ENCODE results near the gene CCDC3.

CCDC3 gene

DNA sequence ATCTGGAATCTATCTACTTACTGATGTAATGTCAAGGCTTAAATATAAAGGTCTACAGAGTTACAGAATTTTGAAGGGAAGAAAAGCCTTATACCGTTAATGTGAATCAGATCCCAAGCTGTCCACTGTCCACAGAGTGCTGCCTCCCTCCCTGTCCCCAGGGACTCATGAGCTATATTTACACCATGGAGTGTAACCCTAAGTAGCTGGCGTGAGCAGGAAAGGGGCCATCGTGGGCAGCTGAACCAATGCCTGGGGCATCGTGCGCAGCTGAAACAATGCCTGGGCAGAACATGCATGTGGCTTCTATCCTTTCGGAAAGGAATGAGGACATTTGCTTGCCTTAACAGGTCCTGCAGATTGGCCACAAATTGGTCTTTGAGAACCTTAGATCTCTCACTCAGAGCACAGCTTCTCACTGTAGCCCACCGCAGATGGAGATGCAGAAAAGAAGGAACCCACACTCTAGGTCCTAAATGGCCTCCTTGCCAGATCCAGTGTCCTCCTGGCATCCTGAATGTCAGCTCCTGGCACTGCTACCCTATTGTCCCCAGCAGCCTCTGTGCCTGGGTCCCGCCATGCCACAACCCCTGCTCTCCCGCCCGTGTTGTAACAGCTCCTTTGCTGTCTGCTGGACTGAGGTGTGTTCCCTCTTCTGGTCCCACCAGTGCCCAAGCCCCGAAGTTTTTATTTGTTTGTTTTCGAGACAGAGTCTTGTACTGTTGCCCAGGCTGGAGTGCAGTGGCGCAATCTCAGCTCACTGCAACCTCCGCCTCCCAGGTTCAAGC lies 30.3 kb downstream of the CCDC3 start:
- DNase-seq (ENCODE audit: low read depth in 1 of 2, low spot score in 1 of 2) = no peak
- TF ChIP-seq POLR2AphosphoS5 (IDR thresholded peaks at IDR 0.05; ENCODE audit: low read depth) = no peak
- TF ChIP-seq, protein P1, sequence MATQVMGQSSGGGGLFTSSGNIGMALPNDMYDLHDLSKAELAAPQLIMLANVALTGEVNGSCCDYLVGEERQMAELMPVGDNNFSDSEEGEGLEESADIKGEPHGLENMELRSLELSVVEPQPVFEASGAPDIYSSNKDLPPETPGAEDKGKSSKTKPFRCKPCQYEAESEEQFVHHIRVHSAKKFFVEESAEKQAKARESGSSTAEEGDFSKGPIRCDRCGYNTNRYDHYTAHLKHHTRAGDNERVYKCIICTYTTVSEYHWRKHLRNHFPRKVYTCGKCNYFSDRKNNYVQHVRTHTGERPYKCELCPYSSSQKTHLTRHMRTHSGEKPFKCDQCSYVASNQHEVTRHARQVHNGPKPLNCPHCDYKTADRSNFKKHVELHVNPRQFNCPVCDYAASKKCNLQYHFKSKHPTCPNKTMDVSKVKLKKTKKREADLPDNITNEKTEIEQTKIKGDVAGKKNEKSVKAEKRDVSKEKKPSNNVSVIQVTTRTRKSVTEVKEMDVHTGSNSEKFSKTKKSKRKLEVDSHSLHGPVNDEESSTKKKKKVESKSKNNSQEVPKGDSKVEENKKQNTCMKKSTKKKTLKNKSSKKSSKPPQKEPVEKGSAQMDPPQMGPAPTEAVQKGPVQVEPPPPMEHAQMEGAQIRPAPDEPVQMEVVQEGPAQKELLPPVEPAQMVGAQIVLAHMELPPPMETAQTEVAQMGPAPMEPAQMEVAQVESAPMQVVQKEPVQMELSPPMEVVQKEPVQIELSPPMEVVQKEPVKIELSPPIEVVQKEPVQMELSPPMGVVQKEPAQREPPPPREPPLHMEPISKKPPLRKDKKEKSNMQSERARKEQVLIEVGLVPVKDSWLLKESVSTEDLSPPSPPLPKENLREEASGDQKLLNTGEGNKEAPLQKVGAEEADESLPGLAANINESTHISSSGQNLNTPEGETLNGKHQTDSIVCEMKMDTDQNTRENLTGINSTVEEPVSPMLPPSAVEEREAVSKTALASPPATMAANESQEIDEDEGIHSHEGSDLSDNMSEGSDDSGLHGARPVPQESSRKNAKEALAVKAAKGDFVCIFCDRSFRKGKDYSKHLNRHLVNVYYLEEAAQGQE (IDR thresholded peaks at IDR 0.05; ENCODE audit: insufficient replicate concordance, low read depth) = no peak
- TF ChIP-seq GABPA (IDR thresholded peaks at IDR 0.05; ENCODE audit: low read depth) = no peak
- TF ChIP-seq SPI1 (IDR thresholded peaks at IDR 0.05; ENCODE audit: borderline replicate concordance, low read depth) = no peak
- TF ChIP-seq, protein P2, sequence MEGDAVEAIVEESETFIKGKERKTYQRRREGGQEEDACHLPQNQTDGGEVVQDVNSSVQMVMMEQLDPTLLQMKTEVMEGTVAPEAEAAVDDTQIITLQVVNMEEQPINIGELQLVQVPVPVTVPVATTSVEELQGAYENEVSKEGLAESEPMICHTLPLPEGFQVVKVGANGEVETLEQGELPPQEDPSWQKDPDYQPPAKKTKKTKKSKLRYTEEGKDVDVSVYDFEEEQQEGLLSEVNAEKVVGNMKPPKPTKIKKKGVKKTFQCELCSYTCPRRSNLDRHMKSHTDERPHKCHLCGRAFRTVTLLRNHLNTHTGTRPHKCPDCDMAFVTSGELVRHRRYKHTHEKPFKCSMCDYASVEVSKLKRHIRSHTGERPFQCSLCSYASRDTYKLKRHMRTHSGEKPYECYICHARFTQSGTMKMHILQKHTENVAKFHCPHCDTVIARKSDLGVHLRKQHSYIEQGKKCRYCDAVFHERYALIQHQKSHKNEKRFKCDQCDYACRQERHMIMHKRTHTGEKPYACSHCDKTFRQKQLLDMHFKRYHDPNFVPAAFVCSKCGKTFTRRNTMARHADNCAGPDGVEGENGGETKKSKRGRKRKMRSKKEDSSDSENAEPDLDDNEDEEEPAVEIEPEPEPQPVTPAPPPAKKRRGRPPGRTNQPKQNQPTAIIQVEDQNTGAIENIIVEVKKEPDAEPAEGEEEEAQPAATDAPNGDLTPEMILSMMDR (IDR thresholded peaks at IDR 0.05; ENCODE audit: insufficient read depth, low read length) = no peak
- Histone ChIP-seq H3K27me3 (ENCODE audit: insufficient read depth, poor library complexity, severe bottlenecking) (no peaks in the 10 kb centered on the region), H3K27ac (replicated peaks) (no peak overlapping the region), H3K4me3 (replicated peaks; ENCODE audit: insufficient read depth, low read length) (no peak overlapping the region)

DNA sequence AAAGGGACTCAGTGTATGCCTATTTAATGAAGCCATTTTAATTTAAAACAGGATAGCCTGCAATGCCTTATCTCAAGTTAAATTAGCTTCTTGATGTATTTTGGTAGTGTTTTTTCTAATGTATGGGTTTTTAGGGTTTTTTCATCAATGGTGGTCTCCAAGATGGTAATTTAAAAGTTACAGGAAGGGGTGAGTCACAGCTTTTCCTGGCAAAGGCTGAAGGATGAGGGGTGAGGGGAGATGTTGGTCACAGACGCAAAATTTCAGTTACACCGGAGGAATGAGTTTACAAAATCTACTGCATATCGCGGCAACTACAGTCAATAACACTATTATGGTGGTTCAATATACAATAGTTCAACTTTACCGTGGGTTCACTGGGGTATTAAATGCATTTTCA lies 31.6 kb downstream of the CCDC3 start:
- no peak for DNase-seq (ENCODE audit: low read depth in 1 of 2, low spot score in 1 of 2)
- Histone ChIP-seq H3K4me3 (replicated peaks; ENCODE audit: insufficient read depth, low read length) (no peak overlapping the region), H3K27me3 (ENCODE audit: insufficient read depth, poor library complexity, severe bottlenecking) (no peaks in the 10 kb centered on the region), H3K27ac (replicated peaks) (no peak overlapping the region)
- TF ChIP-seq, protein P1 (IDR thresholded peaks at IDR 0.05; ENCODE audit: insufficient replicate concordance, low read depth) = no peak
- TF ChIP-seq GABPA (IDR thresholded peaks at IDR 0.05; ENCODE audit: low read depth) (no peak), POLR2AphosphoS5 (IDR thresholded peaks at IDR 0.05; ENCODE audit: low read depth) (no peak), SPI1 (IDR thresholded peaks at IDR 0.05; ENCODE audit: borderline replicate concordance, low read depth) (no peak)
- TF ChIP-seq, protein P2 (IDR thresholded peaks at IDR 0.05; ENCODE audit: insufficient read depth, low read length) = no peak

DNA sequence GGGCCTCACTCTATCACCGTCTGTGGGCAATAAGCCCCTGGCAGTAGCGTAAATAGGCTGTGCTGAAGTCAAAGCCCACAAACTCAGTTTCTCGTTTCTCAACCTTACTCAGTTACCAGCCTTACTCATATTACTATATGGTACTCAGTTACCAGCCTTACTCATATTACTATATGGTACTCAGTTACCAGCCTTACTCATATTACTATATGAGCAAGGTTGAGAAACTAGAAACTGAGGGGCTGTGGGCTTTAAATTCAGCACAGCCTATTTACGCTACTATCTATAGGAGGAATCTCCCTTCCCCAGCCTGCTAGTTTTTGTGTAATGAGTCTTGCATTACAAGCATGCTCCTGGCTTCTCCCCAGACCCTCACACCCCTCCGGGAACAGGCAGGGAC lies 35.4 kb downstream of the CCDC3 start:
- DNase-seq (ENCODE audit: low read depth in 1 of 2, low spot score in 1 of 2) = no peak
- Histone ChIP-seq H3K27ac (replicated peaks) (no peak overlapping the region), H3K27me3 (ENCODE audit: insufficient read depth, poor library complexity, severe bottlenecking) (no peaks in the 10 kb centered on the region), H3K4me3 (replicated peaks; ENCODE audit: insufficient read depth, low read length) (no peak overlapping the region)
- TF ChIP-seq, protein P2 (IDR thresholded peaks at IDR 0.05; ENCODE audit: insufficient read depth, low read length) = no peak
- TF ChIP-seq, protein P1 (IDR thresholded peaks at IDR 0.05; ENCODE audit: insufficient replicate concordance, low read depth) = no peak
- TF ChIP-seq GABPA (IDR thresholded peaks at IDR 0.05; ENCODE audit: low read depth) (no peak), SPI1 (IDR thresholded peaks at IDR 0.05; ENCODE audit: borderline replicate concordance, low read depth) (no peak), POLR2AphosphoS5 (IDR thresholded peaks at IDR 0.05; ENCODE audit: low read depth) (no peak)

All from HL-60 (cell line).